Keratinocyte (primary cell): ENCODE results near the gene EID3.

Source experiments
- CTCF ChIP-seq, 3 experiments: IDR thresholded peaks in 1 of 3; conservative IDR thresholded peaks in 1 of 3; optimal IDR thresholded peaks in 1 of 3; 2 replicates in 2 of 3; 3 replicates in 1 of 3; pipeline versions ENCODE3 to v1.5.1; 2011; ENCODE audit warnings: low read length in 3 of 3, mild to moderate bottlenecking in 3 of 3, moderate library complexity in 2 of 3, control low read depth in 1 of 3, inconsistent platforms in 1 of 3; ENCODE audit not compliant: insufficient read depth in 2 of 3; ENCODE audit errors: extremely low read depth in 1 of 3
- EZH2 ChIP-seq: IDR thresholded peaks from one replicate; pipeline ENCODE4 v1.6.1; 2012; ENCODE audit warnings: inconsistent platforms, mild to moderate bottlenecking, low read length, moderate library complexity

- TF ChIP-seq CTCF (optimal IDR thresholded peaks at IDR 0.05 in 1 of 3, IDR thresholded peaks at IDR 0.05 in 1 of 3, conservative IDR thresholded peaks at IDR 0.05 in 1 of 3; ENCODE audit: extremely low read depth in 1 of 3, insufficient read depth in 2 of 3, low read length in 3 of 3), result no peak
- TF ChIP-seq EZH2, result no peak
Observed at GRCh38 chr12:104292872-104293794, 10.4 kb upstream of the EID3 start.
